Activated B cell treated with CpG ODN at 0.5 μM for 24 hours (primary cell): Measurements from ENCODE around the gene SNRPA. TPM values are rescaled to one million over a fixed set of nuclear protein-coding genes. Genes with fewer than 3 reads are reported as not detected.

Experiments
- ATAC-seq: fragments of 200-7000 bp; cut with Tn5 transposase; one replicate; pipeline ENCODE4 v1.10.0; 2021; ENCODE audit warnings: low read depth, mild to moderate bottlenecking, moderate library complexity
- CTCF ChIA-PET: fragments of 350-600 bp; sonication (Branson Sonifier 250); formaldehyde crosslinking; loops from one replicate; lab custom pipeline; 2021; ENCODE audit warnings: antibody characterized with exemption; lab: Charles Lee
- POLR2A ChIA-PET: fragments of 350-600 bp; sonication (Branson Sonifier 250); formaldehyde crosslinking; loops from one replicate; lab custom pipeline; 2021; ENCODE audit warnings: antibody characterized with exemption; lab: Charles Lee
- DNase-seq: peaks from one replicate; pipeline ENCODE4 v3.0.0; 2022
- H3K27ac Mint-ChIP-seq: one replicate; pipeline ENCODE4 v1.8.0; 2020; ENCODE audit warnings: mixed read lengths
- H3K27me3 Mint-ChIP-seq: one replicate; pipeline ENCODE4 v1.8.0; 2021; ENCODE audit warnings: mixed read lengths
- H3K36me3 Mint-ChIP-seq: one replicate; pipeline ENCODE4 v1.8.0; 2021; ENCODE audit warnings: low read depth, mixed read lengths
- H3K4me1 Mint-ChIP-seq: one replicate; pipeline ENCODE4 v1.8.0; 2021; ENCODE audit warnings: mixed read lengths
- H3K4me3 Mint-ChIP-seq: one replicate; pipeline ENCODE4 v1.8.0; 2020; ENCODE audit warnings: mild to moderate bottlenecking, mixed read lengths
- H3K9me3 Mint-ChIP-seq: one replicate; pipeline ENCODE4 v1.8.0; 2020; ENCODE audit warnings: mixed read lengths
- CTCF ChIP-seq: fragments of 200-600 bp; IDR thresholded peaks from one replicate; pipeline ENCODE4 v1.8.0; 2022; ENCODE audit warnings: antibody characterized with exemption, mild to moderate bottlenecking
- intact Hi-C: fragments of 100-400 bp; cut with micrococcal nuclease; formaldehyde crosslinking; loops from one replicate; pipeline ENCODE4 v1.15.1; 2024
- total RNA-seq: library from RNA; stranded (reverse); gene quantifications from 2 replicates; pipeline ENCODE4 v1.2.3, GENCODE V29; 2022

Gene SNRPA
- total RNA-seq, 1 donor from 2014 or later = 138 TPM

- ATAC-seq (no peak), DNase-seq (no peak)
- Mint-ChIP-seq H3K4me3 (no peak overlapping the region), H3K4me1 (no peaks in the 10 kb centered on the region), H3K9me3 (no peaks in the 10 kb centered on the region), H3K27me3 (no peaks in the 10 kb centered on the region), H3K27ac (no peak overlapping the region), H3K36me3 (peaks cover 78% of the 10 kb centered on the region)
- no peak for TF ChIP-seq CTCF
- ChIA-PET POLR2A (no interaction called here), CTCF (no interaction called here)
- intact Hi-C loops = no loop called here
Measured at GRCh38 chr19:40704491-40705361, 46.3 kb upstream of the SNRPA start.

GRCh38 chr19:40705362-40705651 is 45.7 kb upstream of the SNRPA start:
- H3K27ac Mint-ChIP-seq = no peak overlapping the region
- ATAC-seq = no peak
- no peak for TF ChIP-seq CTCF
- H3K36me3 Mint-ChIP-seq = peaks cover 81% of the 10 kb centered on the region
- no peak overlapping the region for H3K4me3 Mint-ChIP-seq
- H3K9me3 Mint-ChIP-seq = no peaks in the 10 kb centered on the region
- H3K4me1 Mint-ChIP-seq = no peaks in the 10 kb centered on the region
- DNase-seq = no peak
- POLR2A ChIA-PET = no interaction called here
- no peaks in the 10 kb centered on the region for H3K27me3 Mint-ChIP-seq
- intact Hi-C loops = no loop called here
- CTCF ChIA-PET = interaction anchor here (1.5 kb wide), 1 partner anchor 114 kb away, joined by 3 read pairs; no protein-coding TSS in a partner anchor

GRCh38 chr19:40705950-40706619 is 44.9 kb upstream of the SNRPA start:
- POLR2A ChIA-PET = interaction anchor here (0.7 kb wide), 1 partner anchor 38 kb away, joined by 4 read pairs; no protein-coding TSS in a partner anchor

GRCh38 chr19:40707615-40708014 is 43.4 kb upstream of the SNRPA start:
- peaks cover 73% of the 10 kb centered on the region for H3K36me3 Mint-ChIP-seq
- ChIA-PET CTCF (no interaction called here), POLR2A (interaction anchor here (0.6 kb wide), 1 partner anchor 86 kb away, joined by 4 read pairs; no protein-coding TSS in a partner anchor)
- TF ChIP-seq CTCF = no peak
- no peak for DNase-seq
- peaks cover 3% of the 10 kb centered on the region for H3K4me1 Mint-ChIP-seq
- no peaks in the 10 kb centered on the region for H3K9me3 Mint-ChIP-seq
- no peak overlapping the region for H3K4me3 Mint-ChIP-seq
- no peaks in the 10 kb centered on the region for H3K27me3 Mint-ChIP-seq
- intact Hi-C loops = no loop called here
- no peak overlapping the region for H3K27ac Mint-ChIP-seq
- no peak for ATAC-seq

More at GRCh38 chr19:40705950-40706619, 44.9 kb upstream of the SNRPA start:
- DNase-seq = no peak
- CTCF ChIA-PET = interaction anchor here (1.5 kb wide), 1 partner anchor 113 kb away, joined by 3 read pairs; no protein-coding TSS in a partner anchor
- no peak for TF ChIP-seq CTCF
- Mint-ChIP-seq H3K9me3 (no peaks in the 10 kb centered on the region), H3K4me3 (no peak overlapping the region), H3K27ac (no peak overlapping the region), H3K36me3 (peaks cover 78% of the 10 kb centered on the region), H3K4me1 (peaks cover 3% of the 10 kb centered on the region), H3K27me3 (no peaks in the 10 kb centered on the region)
- ATAC-seq = no peak
- intact Hi-C loops = no loop called here

GRCh38 chr19:40709817-40710216 is 41.2 kb upstream of the SNRPA start:
- CTCF ChIA-PET = no interaction called here
- intact Hi-C loops = loop anchor here (10.0 kb wide), 1 partner anchor 95 kb away; no protein-coding TSS in a partner anchor
- no peak overlapping the region for H3K4me3 Mint-ChIP-seq

More at GRCh38 chr19:40709817-40710216, 41.2 kb upstream of the SNRPA start:
- POLR2A ChIA-PET = interaction anchor here (0.7 kb wide), 2 partner anchors 12 to 109 kb away, joined by 3 read pairs; no protein-coding TSS in a partner anchor
- H3K36me3 Mint-ChIP-seq = peaks cover 61% of the 10 kb centered on the region
- ATAC-seq = no peak
- H3K9me3 Mint-ChIP-seq = no peaks in the 10 kb centered on the region
- no peak for DNase-seq
- H3K4me1 Mint-ChIP-seq = peaks cover 12% of the 10 kb centered on the region
- H3K27me3 Mint-ChIP-seq = no peaks in the 10 kb centered on the region
- no peak for TF ChIP-seq CTCF
- H3K27ac Mint-ChIP-seq = no peak overlapping the region
